ENCODE results near the gene LRCH4.
"Not testable (repeated sequence)": the region's sequence is repeated elsewhere in the genome, so short reads cannot be mapped to it uniquely, and the experiment has no call there.

LRCH4 gene

GRCh38 chr7:100567751-100568175, 18.2 kb downstream of the LRCH4 start:
- no peak for DNase-seq (ENCODE audit: low read depth)

- no peak for DNase-seq (ENCODE audit: low read depth)
Observed at GRCh38 chr7:100567031-100567730, 18.7 kb downstream of the LRCH4 start.

- no peak for DNase-seq (ENCODE audit: low read depth)
Observed at GRCh38 chr7:100566018-100566531, 19.9 kb downstream of the LRCH4 start.

- no peak for DNase-seq (ENCODE audit: low read depth)
Observed at GRCh38 chr7:100565133-100565571, 20.8 kb downstream of the LRCH4 start.

GRCh38 chr7:100564405-100564804, 21.5 kb downstream of the LRCH4 start:
- DNase-seq (ENCODE audit: low read depth): not testable (repeated sequence)

- DNase-seq (ENCODE audit: low read depth): peak; percentile 51
Observed at GRCh38 chr7:100563809-100564400, 22.0 kb downstream of the LRCH4 start.

- no peak for DNase-seq (ENCODE audit: low read depth)
Observed at GRCh38 chr7:100563100-100563564, 22.8 kb downstream of the LRCH4 start.

GRCh38 chr7:100562195-100563099, 23.5 kb downstream of the LRCH4 start:
- DNase-seq (ENCODE audit: low read depth): no peak

GRCh38 chr7:100561491-100562194, 24.3 kb downstream of the LRCH4 start:
- DNase-seq (ENCODE audit: low read depth): no peak

- DNase-seq (ENCODE audit: low read depth): no peak
Observed at GRCh38 chr7:100559127-100559526, 26.8 kb downstream of the LRCH4 start.

- DNase-seq (ENCODE audit: low read depth): no peak
Observed at GRCh38 chr7:100556541-100556940, 29.4 kb downstream of the LRCH4 start.

- no peak for DNase-seq (ENCODE audit: low read depth)
Observed at GRCh38 chr7:100555701-100556100, 30.2 kb downstream of the LRCH4 start.

GRCh38 chr7:100553032-100553431, 32.9 kb downstream of the LRCH4 start:
- no peak for DNase-seq (ENCODE audit: low read depth)

GRCh38 chr7:100552532-100552931, 33.4 kb downstream of the LRCH4 start:
- no peak for DNase-seq (ENCODE audit: low read depth)

- DNase-seq (ENCODE audit: low read depth): not testable (repeated sequence)
Observed at GRCh38 chr7:100548446-100548845, 37.5 kb downstream of the LRCH4 start.

GRCh38 chr7:100547872-100548271, 38.1 kb downstream of the LRCH4 start:
- DNase-seq (ENCODE audit: low read depth): no peak

- DNase-seq (ENCODE audit: low read depth): no peak
Observed at GRCh38 chr7:100546926-100547800, 38.8 kb downstream of the LRCH4 start.

- DNase-seq (ENCODE audit: low read depth): no peak
Observed at GRCh38 chr7:100546129-100546925, 39.6 kb downstream of the LRCH4 start.

- DNase-seq (ENCODE audit: low read depth): peak; percentile 86
Observed at GRCh38 chr7:100545360-100546128, 40.4 kb downstream of the LRCH4 start.
